Liver (tissue), 9 donors: Measurements from ENCODE around the gene WWOX. TPM values are rescaled to one million over a fixed set of nuclear protein-coding genes. Genes with fewer than 3 reads are reported as not detected.
A peak's percentile ranks its signal among the peaks of the same experiment; 100 is the strongest.

Experiments used
- DNase-seq: peaks from one replicate; pipeline ENCODE4 v3.0.0-alpha.2; 2017; ENCODE audit warnings: low spot score
- H3K27ac ChIP-seq, 2 donors: one replicate each; pipeline ENCODE4 v1.7.0; 2013; ENCODE audit warnings: inconsistent platforms in 2 of 2, low read length in 2 of 2, control low read depth in 1 of 2, low read depth in 1 of 2, mild to moderate bottlenecking in 1 of 2
- H3K27me3 ChIP-seq, 4 donors: one replicate each; pipeline versions ENCODE4 v1.6.1 to v1.7.0; 2013; ENCODE audit warnings: low read length in 3 of 4, inconsistent platforms in 1 of 4, mild to moderate bottlenecking in 1 of 4, moderate library complexity in 1 of 4; ENCODE audit not compliant: control insufficient read depth in 4 of 4, insufficient read depth in 4 of 4
- H3K36me3 ChIP-seq, 4 donors: one replicate each; pipeline versions ENCODE4 v1.6.1 to v1.7.0; 2013; ENCODE audit warnings: low read length in 3 of 4, mild to moderate bottlenecking in 3 of 4, low read depth in 1 of 4, moderate library complexity in 1 of 4; ENCODE audit not compliant: control insufficient read depth in 4 of 4, insufficient read depth in 3 of 4
- H3K4me1 ChIP-seq, 4 donors: one replicate each; pipeline versions ENCODE4 v1.6.1 to v1.7.0; 2013; ENCODE audit warnings: low read length in 3 of 4, mild to moderate bottlenecking in 3 of 4, moderate library complexity in 1 of 4; ENCODE audit not compliant: control insufficient read depth in 4 of 4, insufficient read depth in 4 of 4
- H3K4me3 ChIP-seq, 3 donors: one replicate each; pipeline versions ENCODE4 v1.6.1 to v1.7.0; 2013; ENCODE audit warnings: low read length in 3 of 3, control low read depth in 1 of 3, low read depth in 1 of 3, mild to moderate bottlenecking in 1 of 3
- H3K9ac ChIP-seq, 2 donors: one replicate each; pipeline ENCODE4 v1.7.0; 2013; ENCODE audit warnings: low read length in 2 of 2, mild to moderate bottlenecking in 2 of 2, moderate library complexity in 2 of 2, control low read depth in 1 of 2, low read depth in 1 of 2
- H3K9me3 ChIP-seq, 4 donors: one replicate each; pipeline versions ENCODE4 v1.6.1 to v1.7.0; 2013; ENCODE audit warnings: low read length in 3 of 4; ENCODE audit not compliant: control insufficient read depth in 4 of 4
- ATF3 ChIP-seq: IDR thresholded peaks from 2 replicates; pipeline ENCODE4 v1.6.1; 2016; ENCODE audit warnings: antibody characterized with exemption
- EGR1 ChIP-seq, 2 donors: IDR thresholded peaks; 2 replicates each; pipeline ENCODE4 v1.6.1; 2016 to 2018; ENCODE audit warnings: antibody characterized with exemption in 2 of 2, low read depth in 2 of 2
- FOXA1 ChIP-seq: IDR thresholded peaks from 2 replicates; pipeline ENCODE4 v1.6.1; 2016; ENCODE audit warnings: antibody characterized with exemption
- FOXA2 ChIP-seq: IDR thresholded peaks from 2 replicates; pipeline ENCODE4 v1.6.1; 2016; ENCODE audit warnings: antibody characterized with exemption
- GABPA ChIP-seq, 2 donors: IDR thresholded peaks in 1 of 2; conservative IDR thresholded peaks in 1 of 2; 2 replicates each; pipeline ENCODE4 v1.6.1; 2016; ENCODE audit warnings: antibody characterized with exemption in 2 of 2, mild to moderate bottlenecking in 1 of 2, moderate library complexity in 1 of 2
- HNF4A ChIP-seq, 2 donors: conservative IDR thresholded peaks; 2 replicates each; pipeline ENCODE4 v1.6.1; 2016; ENCODE audit warnings: antibody characterized with exemption in 2 of 2, mild to moderate bottlenecking in 2 of 2
- HNF4G ChIP-seq: IDR thresholded peaks from 2 replicates; pipeline ENCODE4 v1.6.1; 2016; ENCODE audit warnings: antibody characterized with exemption
- JUND ChIP-seq, 2 donors: IDR thresholded peaks; 2 replicates each; pipeline ENCODE4 v1.6.1; 2016; ENCODE audit warnings: antibody characterized with exemption in 2 of 2
- NR2F2 ChIP-seq: IDR thresholded peaks from 2 replicates; pipeline ENCODE4 v1.6.1; 2016; ENCODE audit warnings: antibody characterized with exemption
- RAD21 ChIP-seq, 2 donors: IDR thresholded peaks; 2 replicates each; pipeline ENCODE4 v1.6.1; 2016; ENCODE audit warnings: antibody characterized with exemption in 2 of 2, mild to moderate bottlenecking in 2 of 2
- RXRA ChIP-seq, 2 donors: IDR thresholded peaks; 2 replicates each; pipeline ENCODE4 v1.6.1; 2017 to 2018; ENCODE audit warnings: antibody characterized with exemption in 2 of 2, mild to moderate bottlenecking in 1 of 2
- SP1 ChIP-seq: IDR thresholded peaks from 2 replicates; pipeline ENCODE4 v1.6.1; 2018; ENCODE audit warnings: antibody characterized with exemption, mild to moderate bottlenecking
- TAF1 ChIP-seq: conservative IDR thresholded peaks from 2 replicates; pipeline ENCODE4 v1.6.1; 2016; ENCODE audit warnings: antibody characterized with exemption, mild to moderate bottlenecking
- YY1 ChIP-seq: IDR thresholded peaks from 2 replicates; pipeline ENCODE4 v1.6.1; 2016; ENCODE audit warnings: antibody characterized with exemption, mild to moderate bottlenecking
- WGBS: extraction: QIAGEN DNeasy Blood & Tissue Kit; methylation state at CpG from one replicate; pipeline ENCODE4 v1.1.7; 2013; 5-methylcytosine and 5-hydroxymethylcytosine counted together
- polyA plus RNA-seq, 2 donors: library from polyadenylated mRNA; stranded (reverse) in 1 of 2; unstranded in 1 of 2; fragments of 200-250 nt in 1 of 2; fragments of >200 nt in 1 of 2; fragmentation: Nextera tagmentation in 1 of 2; extraction: Ambion mirVana in 1 of 2; gene quantifications; one replicate each; pipeline versions ENCODE4 v1.2.1 to v1.2.3, GENCODE V29; 2013 to 2015
- total RNA-seq, 2 donors: library from RNA; depleted of rRNA; stranded (reverse); fragments of >200 nt; gene quantifications; one replicate each; pipeline ENCODE4 v1.2.3, GENCODE V29; 2014
- TF ChIP-seq, protein P1 (sequence below): IDR thresholded peaks from 2 replicates; pipeline ENCODE4 v1.6.1; 2016; ENCODE audit warnings: antibody characterized with exemption
- TF ChIP-seq, protein P2 (sequence below): IDR thresholded peaks from 2 replicates; pipeline ENCODE4 v1.6.1; 2016; ENCODE audit warnings: antibody characterized with exemption, mild to moderate bottlenecking
- TF ChIP-seq, protein P3 (sequence below): IDR thresholded peaks from 2 replicates; pipeline ENCODE4 v1.6.1; 2016; ENCODE audit warnings: antibody characterized with exemption
- TF ChIP-seq, protein P4 (sequence below): fragments of 150-350 bp; IDR thresholded peaks from 2 replicates; pipeline ENCODE4 v1.5.1; 2017; ENCODE audit warnings: improper control_type of control experiment, low read depth, low read length; ENCODE audit not compliant: missing input control
- donor health status: healthy.
- donor health status: healthy.
- donor health status: healthy.
- donor health status: healthy.
- donor health status: healthy.

The WWOX gene
- total and polyA plus RNA-seq, 4 donors: 9.8 to 46.0 (median 15.3) TPM

GRCh38 chr16:78292844-78293380 is 193.5 kb downstream of the WWOX start:
- Histone ChIP-seq H3K27ac (peak overlapping the region; percentile 72 to 81), H3K4me3 (no peak overlapping the region), H3K36me3 (no peaks in the 10 kb centered on the region), H3K27me3 (no peaks in the 10 kb centered on the region), H3K9ac (peak overlapping the region in 1 of 2 donors; percentile 57), H3K4me1 (peaks cover 0 to 25% (median 20%) of the 10 kb centered on the region in 4 donors), H3K9me3 (no peaks in the 10 kb centered on the region)
- 30% methylated on average over 1 of the region's 1 CpG for WGBS
- DNase-seq: no peak
- TF ChIP-seq NR2F2 (no peak), HNF4A (conservative IDR thresholded peaks at IDR 0.05) (peak; percentile 81), TAF1 (no peak), FOXA2 (peak; percentile 76), GABPA (IDR thresholded peaks at IDR 0.05 in 1 of 2, conservative IDR thresholded peaks at IDR 0.05 in 1 of 2) (no peak), FOXA1 (peak; percentile 19), ATF3 (no peak), JUND (IDR thresholded peaks at IDR 0.05) (peak; percentile 62 to 70), EGR1 (IDR thresholded peaks at IDR 0.05; ENCODE audit: low read depth in 2 of 2) (no peak), HNF4G (peak; percentile 33), RAD21 (IDR thresholded peaks at IDR 0.05) (peak; percentile 48 to 50), SP1 (peak; percentile 86), YY1 (peak; percentile 93), RXRA (IDR thresholded peaks at IDR 0.05) (peak; percentile 66 to 73)
- TF ChIP-seq, protein P1, sequence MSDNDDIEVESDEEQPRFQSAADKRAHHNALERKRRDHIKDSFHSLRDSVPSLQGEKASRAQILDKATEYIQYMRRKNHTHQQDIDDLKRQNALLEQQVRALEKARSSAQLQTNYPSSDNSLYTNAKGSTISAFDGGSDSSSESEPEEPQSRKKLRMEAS: peak; percentile 30
- TF ChIP-seq, protein P2, sequence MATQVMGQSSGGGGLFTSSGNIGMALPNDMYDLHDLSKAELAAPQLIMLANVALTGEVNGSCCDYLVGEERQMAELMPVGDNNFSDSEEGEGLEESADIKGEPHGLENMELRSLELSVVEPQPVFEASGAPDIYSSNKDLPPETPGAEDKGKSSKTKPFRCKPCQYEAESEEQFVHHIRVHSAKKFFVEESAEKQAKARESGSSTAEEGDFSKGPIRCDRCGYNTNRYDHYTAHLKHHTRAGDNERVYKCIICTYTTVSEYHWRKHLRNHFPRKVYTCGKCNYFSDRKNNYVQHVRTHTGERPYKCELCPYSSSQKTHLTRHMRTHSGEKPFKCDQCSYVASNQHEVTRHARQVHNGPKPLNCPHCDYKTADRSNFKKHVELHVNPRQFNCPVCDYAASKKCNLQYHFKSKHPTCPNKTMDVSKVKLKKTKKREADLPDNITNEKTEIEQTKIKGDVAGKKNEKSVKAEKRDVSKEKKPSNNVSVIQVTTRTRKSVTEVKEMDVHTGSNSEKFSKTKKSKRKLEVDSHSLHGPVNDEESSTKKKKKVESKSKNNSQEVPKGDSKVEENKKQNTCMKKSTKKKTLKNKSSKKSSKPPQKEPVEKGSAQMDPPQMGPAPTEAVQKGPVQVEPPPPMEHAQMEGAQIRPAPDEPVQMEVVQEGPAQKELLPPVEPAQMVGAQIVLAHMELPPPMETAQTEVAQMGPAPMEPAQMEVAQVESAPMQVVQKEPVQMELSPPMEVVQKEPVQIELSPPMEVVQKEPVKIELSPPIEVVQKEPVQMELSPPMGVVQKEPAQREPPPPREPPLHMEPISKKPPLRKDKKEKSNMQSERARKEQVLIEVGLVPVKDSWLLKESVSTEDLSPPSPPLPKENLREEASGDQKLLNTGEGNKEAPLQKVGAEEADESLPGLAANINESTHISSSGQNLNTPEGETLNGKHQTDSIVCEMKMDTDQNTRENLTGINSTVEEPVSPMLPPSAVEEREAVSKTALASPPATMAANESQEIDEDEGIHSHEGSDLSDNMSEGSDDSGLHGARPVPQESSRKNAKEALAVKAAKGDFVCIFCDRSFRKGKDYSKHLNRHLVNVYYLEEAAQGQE: peak; percentile 81
- TF ChIP-seq, protein P3, sequence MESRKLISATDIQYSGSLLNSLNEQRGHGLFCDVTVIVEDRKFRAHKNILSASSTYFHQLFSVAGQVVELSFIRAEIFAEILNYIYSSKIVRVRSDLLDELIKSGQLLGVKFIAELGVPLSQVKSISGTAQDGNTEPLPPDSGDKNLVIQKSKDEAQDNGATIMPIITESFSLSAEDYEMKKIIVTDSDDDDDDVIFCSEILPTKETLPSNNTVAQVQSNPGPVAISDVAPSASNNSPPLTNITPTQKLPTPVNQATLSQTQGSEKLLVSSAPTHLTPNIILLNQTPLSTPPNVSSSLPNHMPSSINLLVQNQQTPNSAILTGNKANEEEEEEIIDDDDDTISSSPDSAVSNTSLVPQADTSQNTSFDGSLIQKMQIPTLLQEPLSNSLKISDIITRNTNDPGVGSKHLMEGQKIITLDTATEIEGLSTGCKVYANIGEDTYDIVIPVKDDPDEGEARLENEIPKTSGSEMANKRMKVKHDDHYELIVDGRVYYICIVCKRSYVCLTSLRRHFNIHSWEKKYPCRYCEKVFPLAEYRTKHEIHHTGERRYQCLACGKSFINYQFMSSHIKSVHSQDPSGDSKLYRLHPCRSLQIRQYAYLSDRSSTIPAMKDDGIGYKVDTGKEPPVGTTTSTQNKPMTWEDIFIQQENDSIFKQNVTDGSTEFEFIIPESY: peak; percentile 19
- TF ChIP-seq, protein P4, sequence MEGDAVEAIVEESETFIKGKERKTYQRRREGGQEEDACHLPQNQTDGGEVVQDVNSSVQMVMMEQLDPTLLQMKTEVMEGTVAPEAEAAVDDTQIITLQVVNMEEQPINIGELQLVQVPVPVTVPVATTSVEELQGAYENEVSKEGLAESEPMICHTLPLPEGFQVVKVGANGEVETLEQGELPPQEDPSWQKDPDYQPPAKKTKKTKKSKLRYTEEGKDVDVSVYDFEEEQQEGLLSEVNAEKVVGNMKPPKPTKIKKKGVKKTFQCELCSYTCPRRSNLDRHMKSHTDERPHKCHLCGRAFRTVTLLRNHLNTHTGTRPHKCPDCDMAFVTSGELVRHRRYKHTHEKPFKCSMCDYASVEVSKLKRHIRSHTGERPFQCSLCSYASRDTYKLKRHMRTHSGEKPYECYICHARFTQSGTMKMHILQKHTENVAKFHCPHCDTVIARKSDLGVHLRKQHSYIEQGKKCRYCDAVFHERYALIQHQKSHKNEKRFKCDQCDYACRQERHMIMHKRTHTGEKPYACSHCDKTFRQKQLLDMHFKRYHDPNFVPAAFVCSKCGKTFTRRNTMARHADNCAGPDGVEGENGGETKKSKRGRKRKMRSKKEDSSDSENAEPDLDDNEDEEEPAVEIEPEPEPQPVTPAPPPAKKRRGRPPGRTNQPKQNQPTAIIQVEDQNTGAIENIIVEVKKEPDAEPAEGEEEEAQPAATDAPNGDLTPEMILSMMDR: no peak
